Cardiac muscle cell (in vitro differentiated cells and primary cell): ENCODE measurements around the gene SMYD4. TPM values are rescaled to one million over a fixed set of nuclear protein-coding genes. Genes with fewer than 3 reads are reported as not detected.

ENCODE experiments used
- DNase-seq, 2 donors: peaks; one replicate each; pipeline versions ENCODE4 v3.0.0 to v3.0.0-alpha.2; 2010 to 2017; ENCODE audit warnings: low read depth in 1 of 2, low spot score in 1 of 2
- H3K27ac ChIP-seq: fragments of 200-600 bp; sonication (generic); 2 replicates; pipeline ENCODE4 v1.5.1; 2016
- H3K27me3 ChIP-seq: fragments of 200-600 bp; sonication (generic); 2 replicates; pipeline ENCODE4 v1.6.0; 2016; ENCODE audit warnings: control low read depth
- H3K36me3 ChIP-seq: fragments of 200-600 bp; sonication (generic); 2 replicates; pipeline ENCODE4 v1.5.1; 2016; ENCODE audit warnings: control low read depth
- H3K4me1 ChIP-seq: fragments of 200-600 bp; sonication (generic); 2 replicates; pipeline ENCODE4 v1.8.1; 2017; ENCODE audit warnings: low read depth, mild to moderate bottlenecking, mixed run types
- H3K4me3 ChIP-seq: fragments of 200-600 bp; sonication (generic); 2 replicates; pipeline ENCODE4 v1.5.1; 2016; ENCODE audit warnings: mild to moderate bottlenecking
- H3K9me3 ChIP-seq: fragments of 200-600 bp; sonication (generic); 2 replicates; pipeline ENCODE4 v1.5.1; 2017; ENCODE audit warnings: low read depth, mild to moderate bottlenecking, control low read depth
- CTCF ChIP-seq: IDR thresholded peaks from 2 replicates; pipeline ENCODE4 v1.5.1; 2012; ENCODE audit warnings: low read depth, mild to moderate bottlenecking, low read length
- polyA plus RNA-seq: library from polyadenylated mRNA; unstranded; fragments of >200 nt; fragmentation: Nextera tagmentation; extraction: Ambion mirVana; gene quantifications from 2 replicates; pipeline ENCODE4 v1.2.1, GENCODE V29; 2016
- total RNA-seq: library from RNA; depleted of rRNA; stranded (reverse); fragments of >200 nt; gene quantifications from 2 replicates; pipeline ENCODE4 v1.2.3, GENCODE V29; 2016

SMYD4 gene
- total and polyA plus RNA-seq, 2 experiments from 2014 or later: 19.2 to 24.2 TPM

GRCh38 chr17:1872254-1872653 lies 42.6 kb upstream of the SMYD4 start:
- peaks cover 7% of the 10 kb centered on the region for H3K4me1 ChIP-seq
- no peak overlapping the region for H3K27ac ChIP-seq
- H3K36me3 ChIP-seq: peaks cover 11% of the 10 kb centered on the region
- no peak overlapping the region for H3K4me3 ChIP-seq
- H3K27me3 ChIP-seq: no peaks in the 10 kb centered on the region
- no peak for DNase-seq
- no peaks in the 10 kb centered on the region for H3K9me3 ChIP-seq
- TF ChIP-seq CTCF: no peak

- no peak for TF ChIP-seq CTCF
- Histone ChIP-seq H3K36me3 (peaks cover 10% of the 10 kb centered on the region), H3K9me3 (no peaks in the 10 kb centered on the region), H3K27me3 (no peaks in the 10 kb centered on the region), H3K27ac (no peak overlapping the region), H3K4me1 (peaks cover 7% of the 10 kb centered on the region), H3K4me3 (no peak overlapping the region)
- no peak for DNase-seq
Observed at GRCh38 chr17:1871756-1872155, 42.1 kb upstream of the SMYD4 start.

- peaks cover 7% of the 10 kb centered on the region for H3K4me1 ChIP-seq
- no peak overlapping the region for H3K27ac ChIP-seq
- no peaks in the 10 kb centered on the region for H3K9me3 ChIP-seq
- TF ChIP-seq CTCF: no peak
- H3K27me3 ChIP-seq: no peaks in the 10 kb centered on the region
- H3K4me3 ChIP-seq: no peak overlapping the region
- DNase-seq: no peak
- H3K36me3 ChIP-seq: peaks cover 5% of the 10 kb centered on the region
Observed at GRCh38 chr17:1870592-1870991, 40.9 kb upstream of the SMYD4 start.

- Histone ChIP-seq H3K9me3 (no peaks in the 10 kb centered on the region), H3K4me1 (peaks cover 2% of the 10 kb centered on the region), H3K27me3 (no peaks in the 10 kb centered on the region), H3K36me3 (peaks cover 3% of the 10 kb centered on the region), H3K4me3 (no peak overlapping the region), H3K27ac (no peak overlapping the region)
- TF ChIP-seq CTCF: no peak
- no peak for DNase-seq
Observed at GRCh38 chr17:1868090-1868489, 38.4 kb upstream of the SMYD4 start.

GRCh38 chr17:1867307-1867706 lies 37.6 kb upstream of the SMYD4 start:
- Histone ChIP-seq H3K9me3 (no peaks in the 10 kb centered on the region), H3K27me3 (no peaks in the 10 kb centered on the region), H3K4me1 (no peaks in the 10 kb centered on the region), H3K36me3 (peaks cover 3% of the 10 kb centered on the region), H3K4me3 (no peak overlapping the region), H3K27ac (no peak overlapping the region)
- no peak for TF ChIP-seq CTCF
- DNase-seq: no peak
